Sigmoid colon (tissue), 4 donors: ENCODE data around the gene MALL.
"Not testable (repeated sequence)": the region's sequence is repeated elsewhere in the genome, so short reads cannot be mapped to it uniquely, and the experiment has no call there.

Experiments
- EP300 ChIP-seq, 4 donors: sonication (generic); formaldehyde crosslinking; IDR thresholded peaks; one replicate each; pipeline ENCODE4 v1.6.1; 2017; ENCODE audit warnings: antibody characterized with exemption in 4 of 4
- POLR2A ChIP-seq, 2 donors: fragments of 450-650 bp; IDR thresholded peaks; one replicate each; pipeline ENCODE4 v1.6.1; 2016; ENCODE audit warnings: antibody characterized with exemption in 2 of 2, mild to moderate bottlenecking in 2 of 2, moderate library complexity in 2 of 2

DNA sequence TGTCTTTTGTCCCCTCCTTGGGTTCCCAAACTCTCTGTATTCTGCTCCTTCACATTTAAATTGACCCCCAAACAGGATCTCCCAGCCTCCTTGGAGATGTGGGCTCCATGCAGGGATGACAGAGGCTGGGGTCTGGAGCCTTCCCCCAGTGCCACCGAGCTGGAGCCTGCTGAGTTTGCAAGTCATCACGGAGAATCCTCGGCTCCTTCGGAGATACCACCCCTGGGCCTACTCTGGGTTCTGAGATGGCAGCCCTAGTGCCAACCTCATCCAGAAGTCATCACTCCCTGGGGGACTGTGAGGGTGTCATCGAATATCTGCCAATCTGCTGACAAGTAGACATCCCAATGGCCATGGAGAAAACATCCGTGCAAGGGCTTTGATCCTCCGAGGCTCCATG is 45.8 kb downstream of the MALL start:
- not testable (repeated sequence) for TF ChIP-seq POLR2A, EP300 (IDR thresholded peaks at IDR 0.05)
